ENCODE data around the gene IGSF21.

Gene IGSF21

DNA sequence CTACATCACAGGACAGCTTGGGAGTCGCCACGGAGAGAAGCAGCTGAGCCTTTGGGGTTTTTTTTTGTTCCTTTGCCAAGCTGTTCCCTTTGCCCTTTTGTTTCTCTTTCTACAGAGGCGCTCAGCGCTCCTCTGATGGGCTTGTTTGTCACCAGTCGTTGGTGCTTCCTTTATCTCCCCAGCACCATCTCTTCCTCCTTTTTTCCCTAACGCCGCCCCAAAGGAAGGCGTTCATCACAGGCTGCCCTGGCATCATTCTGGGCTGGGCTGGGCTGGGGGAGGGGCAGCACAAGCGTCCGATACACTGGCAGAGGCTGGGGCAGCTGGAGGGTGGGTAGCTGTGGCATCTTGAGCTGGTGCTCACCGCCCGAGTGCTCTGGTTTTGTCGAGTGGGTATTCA lies 10.5 kb downstream of the IGSF21 start:
- Histone ChIP-seq H3K79me2 (ENCODE audit: control insufficient read depth, insufficient read depth, low read length) (no peaks in the 10 kb centered on the region), H3K4ac (ENCODE audit: low read depth, low read length) (no peak overlapping the region), H3K56ac (ENCODE audit: low read length) (no peak overlapping the region), H4K5ac (ENCODE audit: low read length) (no peak overlapping the region), H2BK5ac (ENCODE audit: low read length) (no peak overlapping the region), H2BK120ac (ENCODE audit: low read depth, low read length) (no peak overlapping the region), H3K4me2 (ENCODE audit: low read length) (no peak overlapping the region), H3K27me3 (ENCODE audit: insufficient read depth, low read length, poor library complexity) (no peaks in the 10 kb centered on the region), H3K36me3 (ENCODE audit: control insufficient read depth, insufficient read depth, low read length) (no peaks in the 10 kb centered on the region), H3K79me1 (ENCODE audit: low read length) (no peaks in the 10 kb centered on the region), H3K23ac (ENCODE audit: low read length) (no peak overlapping the region), H3K18ac (ENCODE audit: low read length) (no peak overlapping the region), H3K4me3 (ENCODE audit: low read length) (no peak overlapping the region), H3K4me1 (ENCODE audit: control insufficient read depth, low read depth, low read length) (no peaks in the 10 kb centered on the region), H2BK15ac (replicated peaks; ENCODE audit: low read depth) (no peak overlapping the region), H4K8ac (ENCODE audit: low read depth, low read length) (no peak overlapping the region), H2AK5ac (ENCODE audit: low read length) (no peak overlapping the region), H3K27ac (ENCODE audit: low read depth, low read length) (no peak overlapping the region), H3K9ac (ENCODE audit: low read length) (no peak overlapping the region)
- no peak for DNase-seq
- WGBS (ENCODE audit: extremely low coverage, insufficient coverage, low lambda C conversion rate) = no CpG with 5 or more reads among the region's 13 CpGs

DNA sequence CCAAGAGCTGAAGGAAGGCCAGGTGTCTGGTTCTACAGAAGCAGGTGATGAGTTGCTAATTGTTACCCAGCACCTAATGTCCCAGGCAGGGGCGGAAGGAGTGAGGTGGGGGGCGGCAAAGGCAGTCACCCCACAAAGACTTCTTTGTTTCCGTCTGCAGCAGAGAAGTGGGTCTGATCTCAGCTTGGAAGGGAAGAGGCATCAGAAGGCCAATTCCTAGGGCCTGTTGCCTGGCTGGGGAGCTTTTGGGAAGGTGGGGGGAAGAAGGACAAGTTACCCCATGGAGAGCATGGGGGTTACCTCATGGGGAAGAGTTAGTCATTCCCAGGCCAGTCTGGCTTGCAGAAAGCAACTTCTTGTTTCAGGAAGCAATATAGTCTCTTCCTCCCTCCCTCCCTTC lies 10.9 kb downstream of the IGSF21 start:
- no peaks in the 10 kb centered on the region for H3K79me2 ChIP-seq (ENCODE audit: control insufficient read depth, insufficient read depth, low read length)
- no peak overlapping the region for H2BK120ac ChIP-seq (ENCODE audit: low read depth, low read length)
- no peak overlapping the region for H3K18ac ChIP-seq (ENCODE audit: low read length)
- no peak overlapping the region for H3K56ac ChIP-seq (ENCODE audit: low read length)
- H4K8ac ChIP-seq (ENCODE audit: low read depth, low read length) = no peak overlapping the region
- H3K27me3 ChIP-seq (ENCODE audit: insufficient read depth, low read length, poor library complexity) = no peaks in the 10 kb centered on the region
- H3K9ac ChIP-seq (ENCODE audit: low read length) = no peak overlapping the region
- H3K23ac ChIP-seq (ENCODE audit: low read length) = no peak overlapping the region
- no peak for DNase-seq
- H3K36me3 ChIP-seq (ENCODE audit: control insufficient read depth, insufficient read depth, low read length) = no peaks in the 10 kb centered on the region
- H3K4me2 ChIP-seq (ENCODE audit: low read length) = no peak overlapping the region
- no CpG with 5 or more reads among the region's 3 CpGs for WGBS (ENCODE audit: extremely low coverage, insufficient coverage, low lambda C conversion rate)
- H3K79me1 ChIP-seq (ENCODE audit: low read length) = no peaks in the 10 kb centered on the region
- no peak overlapping the region for H2AK5ac ChIP-seq (ENCODE audit: low read length)
- no peak overlapping the region for H2BK5ac ChIP-seq (ENCODE audit: low read length)
- no peak overlapping the region for H3K4ac ChIP-seq (ENCODE audit: low read depth, low read length)
- no peak overlapping the region for H4K5ac ChIP-seq (ENCODE audit: low read length)
- H2BK15ac ChIP-seq (replicated peaks; ENCODE audit: low read depth) = no peak overlapping the region
- H3K4me1 ChIP-seq (ENCODE audit: control insufficient read depth, low read depth, low read length) = no peaks in the 10 kb centered on the region
- H3K4me3 ChIP-seq (ENCODE audit: low read length) = no peak overlapping the region
- no peak overlapping the region for H3K27ac ChIP-seq (ENCODE audit: low read depth, low read length)

DNA sequence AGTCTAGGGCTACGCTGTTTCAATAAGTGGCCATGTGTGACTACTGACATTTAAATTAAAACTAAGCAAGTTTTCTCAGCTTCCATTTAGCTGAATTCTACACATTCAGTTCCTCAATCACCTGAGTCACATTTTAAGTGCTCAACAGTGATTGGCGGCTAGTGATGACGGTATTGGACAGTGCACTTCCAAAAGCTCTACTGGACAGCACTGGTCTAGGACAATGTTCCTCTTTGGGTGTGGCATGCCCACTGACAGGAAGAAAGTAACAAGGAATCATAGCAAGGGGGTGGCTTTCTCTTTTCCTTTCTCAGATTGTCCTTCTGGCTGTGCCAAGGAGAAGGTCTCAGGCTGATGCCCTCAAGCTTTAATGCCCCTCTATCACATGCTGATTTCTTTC lies 11.7 kb downstream of the IGSF21 start:
- DNase-seq = no peak
- Histone ChIP-seq H3K27ac (ENCODE audit: low read depth, low read length) (no peak overlapping the region), H2AK5ac (ENCODE audit: low read length) (no peak overlapping the region), H3K4me2 (ENCODE audit: low read length) (no peak overlapping the region), H3K9ac (ENCODE audit: low read length) (no peak overlapping the region), H3K4me1 (ENCODE audit: control insufficient read depth, low read depth, low read length) (no peaks in the 10 kb centered on the region), H3K18ac (ENCODE audit: low read length) (no peak overlapping the region), H3K23ac (ENCODE audit: low read length) (no peak overlapping the region), H3K36me3 (ENCODE audit: control insufficient read depth, insufficient read depth, low read length) (no peaks in the 10 kb centered on the region), H3K56ac (ENCODE audit: low read length) (no peak overlapping the region), H3K79me2 (ENCODE audit: control insufficient read depth, insufficient read depth, low read length) (no peaks in the 10 kb centered on the region), H2BK5ac (ENCODE audit: low read length) (no peak overlapping the region), H3K4ac (ENCODE audit: low read depth, low read length) (no peak overlapping the region), H2BK120ac (ENCODE audit: low read depth, low read length) (no peak overlapping the region), H4K5ac (ENCODE audit: low read length) (no peak overlapping the region), H3K27me3 (ENCODE audit: insufficient read depth, low read length, poor library complexity) (no peaks in the 10 kb centered on the region), H3K79me1 (ENCODE audit: low read length) (no peaks in the 10 kb centered on the region), H2BK15ac (replicated peaks; ENCODE audit: low read depth) (no peak overlapping the region), H4K8ac (ENCODE audit: low read depth, low read length) (no peak overlapping the region), H3K4me3 (ENCODE audit: low read length) (no peak overlapping the region)
- no CpG with 5 or more reads among the region's 3 CpGs for WGBS (ENCODE audit: extremely low coverage, insufficient coverage, low lambda C conversion rate)

DNA sequence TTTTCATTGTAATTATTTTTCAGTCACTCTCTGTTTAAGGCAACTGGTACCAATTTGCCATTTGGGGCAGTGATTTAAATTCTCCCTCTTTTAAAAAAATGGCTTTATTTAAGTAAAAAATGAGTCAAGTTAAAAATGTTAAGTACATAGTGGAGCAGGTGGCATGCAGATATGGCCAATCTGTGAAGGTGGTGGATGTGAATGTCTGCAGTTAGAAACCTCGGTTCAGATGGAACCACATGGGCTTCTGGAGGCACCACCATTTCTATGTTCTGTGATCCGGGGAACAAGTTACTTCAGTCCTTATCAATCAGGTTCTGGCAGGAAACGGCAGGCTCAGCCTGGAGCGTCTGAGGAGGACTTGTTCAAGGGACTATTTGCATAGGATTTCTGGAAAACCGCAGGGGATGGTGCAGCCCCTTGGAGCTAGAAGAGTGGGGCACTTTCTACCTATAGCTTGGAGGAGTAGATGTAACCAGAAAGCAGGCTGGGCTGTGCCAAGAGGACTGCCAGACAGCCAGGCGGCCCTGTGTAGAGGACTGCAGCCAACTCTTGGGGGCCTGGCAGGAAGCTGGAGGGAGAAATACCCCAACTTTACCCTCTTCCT lies 12.3 kb downstream of the IGSF21 start:
- Histone ChIP-seq H2BK15ac (replicated peaks; ENCODE audit: low read depth) (no peak overlapping the region), H3K4me1 (ENCODE audit: control insufficient read depth, low read depth, low read length) (no peaks in the 10 kb centered on the region), H3K27ac (ENCODE audit: low read depth, low read length) (no peak overlapping the region), H2BK5ac (ENCODE audit: low read length) (no peak overlapping the region), H2BK120ac (ENCODE audit: low read depth, low read length) (no peak overlapping the region), H3K9ac (ENCODE audit: low read length) (no peak overlapping the region), H3K23ac (ENCODE audit: low read length) (no peak overlapping the region), H2AK5ac (ENCODE audit: low read length) (no peak overlapping the region), H3K36me3 (ENCODE audit: control insufficient read depth, insufficient read depth, low read length) (no peaks in the 10 kb centered on the region), H3K4ac (ENCODE audit: low read depth, low read length) (no peak overlapping the region), H3K79me2 (ENCODE audit: control insufficient read depth, insufficient read depth, low read length) (no peaks in the 10 kb centered on the region), H4K8ac (ENCODE audit: low read depth, low read length) (no peak overlapping the region), H3K79me1 (ENCODE audit: low read length) (no peaks in the 10 kb centered on the region), H4K5ac (ENCODE audit: low read length) (no peak overlapping the region), H3K4me2 (ENCODE audit: low read length) (no peak overlapping the region), H3K4me3 (ENCODE audit: low read length) (no peak overlapping the region), H3K56ac (ENCODE audit: low read length) (no peak overlapping the region), H3K18ac (ENCODE audit: low read length) (no peak overlapping the region), H3K27me3 (ENCODE audit: insufficient read depth, low read length, poor library complexity) (no peaks in the 10 kb centered on the region)
- no peak for DNase-seq
- WGBS (ENCODE audit: extremely low coverage, insufficient coverage, low lambda C conversion rate) = no CpG with 5 or more reads among the region's 6 CpGs

DNA sequence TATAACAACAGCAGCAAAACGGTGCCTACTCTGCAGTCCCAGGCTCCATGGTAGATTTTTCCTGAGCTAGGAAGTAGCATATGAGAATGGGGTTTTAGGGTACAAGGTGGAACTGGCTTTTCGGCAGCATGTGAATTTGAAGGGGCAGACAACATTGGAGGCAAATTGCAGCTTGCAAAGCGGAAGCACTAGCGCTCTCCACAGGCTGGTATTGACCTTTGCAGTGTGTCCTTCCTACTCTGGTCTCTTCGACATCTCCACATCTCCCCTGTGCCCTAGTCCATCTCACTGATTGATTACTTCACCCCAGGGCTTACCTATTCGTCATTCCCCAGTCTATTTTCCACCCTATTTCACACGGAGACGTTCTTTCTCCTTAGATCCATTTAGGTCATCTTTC lies 13.0 kb downstream of the IGSF21 start:
- Histone ChIP-seq H3K27ac (ENCODE audit: low read depth, low read length) (no peak overlapping the region), H4K8ac (ENCODE audit: low read depth, low read length) (no peak overlapping the region), H3K4me2 (ENCODE audit: low read length) (no peak overlapping the region), H3K27me3 (ENCODE audit: insufficient read depth, low read length, poor library complexity) (no peaks in the 10 kb centered on the region), H3K56ac (ENCODE audit: low read length) (no peak overlapping the region), H2BK15ac (replicated peaks; ENCODE audit: low read depth) (no peak overlapping the region), H4K5ac (ENCODE audit: low read length) (no peak overlapping the region), H2BK5ac (ENCODE audit: low read length) (no peak overlapping the region), H3K36me3 (ENCODE audit: control insufficient read depth, insufficient read depth, low read length) (no peaks in the 10 kb centered on the region), H3K18ac (ENCODE audit: low read length) (no peak overlapping the region), H3K9ac (ENCODE audit: low read length) (no peak overlapping the region), H2BK120ac (ENCODE audit: low read depth, low read length) (no peak overlapping the region), H3K79me2 (ENCODE audit: control insufficient read depth, insufficient read depth, low read length) (no peaks in the 10 kb centered on the region), H3K4ac (ENCODE audit: low read depth, low read length) (no peak overlapping the region), H3K4me3 (ENCODE audit: low read length) (no peak overlapping the region), H3K23ac (ENCODE audit: low read length) (no peak overlapping the region), H2AK5ac (ENCODE audit: low read length) (no peak overlapping the region), H3K4me1 (ENCODE audit: control insufficient read depth, low read depth, low read length) (no peaks in the 10 kb centered on the region), H3K79me1 (ENCODE audit: low read length) (no peaks in the 10 kb centered on the region)
- DNase-seq = no peak
- WGBS (ENCODE audit: extremely low coverage, insufficient coverage, low lambda C conversion rate) = no CpG with 5 or more reads among the region's 8 CpGs

DNA sequence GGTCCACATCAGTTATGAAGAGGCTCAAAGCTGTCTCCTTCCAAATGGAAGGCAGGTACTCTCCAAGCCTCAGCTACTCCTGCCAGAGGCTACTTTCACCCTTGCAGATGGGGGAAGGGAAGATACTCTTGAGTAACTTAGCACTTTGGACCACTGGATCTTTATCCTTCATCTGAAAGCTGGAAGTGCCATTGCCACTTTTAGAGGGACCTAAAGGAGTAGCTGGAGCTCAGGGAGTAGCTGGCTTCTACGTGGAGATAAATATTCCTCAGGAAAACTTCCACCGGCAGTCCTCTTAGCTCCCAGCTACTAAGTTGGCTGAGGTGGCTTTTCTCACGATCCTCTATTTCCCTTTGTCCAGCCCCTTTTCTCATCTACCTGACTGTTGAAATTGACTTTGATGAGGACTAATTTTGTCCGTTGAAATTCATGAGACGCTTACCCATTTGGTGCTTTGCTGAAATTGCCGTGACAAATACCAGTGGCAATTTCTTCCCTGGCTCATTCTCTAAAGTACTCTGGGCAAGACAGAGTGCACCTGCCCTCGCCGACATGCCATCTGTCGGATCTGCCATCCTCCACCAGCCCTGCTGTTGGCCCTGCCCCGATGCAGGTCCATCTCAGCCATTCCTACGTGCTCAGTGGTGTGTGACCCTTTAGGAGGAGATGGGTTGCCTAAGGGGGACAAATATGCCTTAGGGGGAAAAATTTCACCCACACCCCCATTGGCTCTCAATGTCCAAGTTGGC lies 13.6 kb downstream of the IGSF21 start:
- Histone ChIP-seq H3K36me3 (ENCODE audit: control insufficient read depth, insufficient read depth, low read length) (no peaks in the 10 kb centered on the region), H3K56ac (ENCODE audit: low read length) (no peak overlapping the region), H3K4me1 (ENCODE audit: control insufficient read depth, low read depth, low read length) (no peaks in the 10 kb centered on the region), H3K4ac (ENCODE audit: low read depth, low read length) (no peak overlapping the region), H3K9ac (ENCODE audit: low read length) (no peak overlapping the region), H4K5ac (ENCODE audit: low read length) (no peak overlapping the region), H2BK15ac (replicated peaks; ENCODE audit: low read depth) (no peak overlapping the region), H3K18ac (ENCODE audit: low read length) (no peak overlapping the region), H3K27ac (ENCODE audit: low read depth, low read length) (no peak overlapping the region), H2BK5ac (ENCODE audit: low read length) (no peak overlapping the region), H2AK5ac (ENCODE audit: low read length) (no peak overlapping the region), H3K4me3 (ENCODE audit: low read length) (no peak overlapping the region), H3K79me2 (ENCODE audit: control insufficient read depth, insufficient read depth, low read length) (no peaks in the 10 kb centered on the region), H3K79me1 (ENCODE audit: low read length) (no peaks in the 10 kb centered on the region), H4K8ac (ENCODE audit: low read depth, low read length) (no peak overlapping the region), H2BK120ac (ENCODE audit: low read depth, low read length) (no peak overlapping the region), H3K27me3 (ENCODE audit: insufficient read depth, low read length, poor library complexity) (no peaks in the 10 kb centered on the region), H3K4me2 (ENCODE audit: low read length) (no peak overlapping the region), H3K23ac (ENCODE audit: low read length) (no peak overlapping the region)
- no peak for DNase-seq
- WGBS (ENCODE audit: extremely low coverage, insufficient coverage, low lambda C conversion rate) = no CpG with 5 or more reads among the region's 11 CpGs

All from mesendoderm (in vitro differentiated cells).